D341Med (cell line): ENCODE results near the gene KLHL14.
A peak's percentile ranks its signal among the peaks of the same experiment; 100 is the strongest.
"Not testable (repeated sequence)": the region's sequence is repeated elsewhere in the genome, so short reads cannot be mapped to it uniquely, and the experiment has no call there.

Experiments used
- DNase-seq: peaks from one replicate; pipeline ENCODE4 v3.0.0; 2012; ENCODE audit warnings: low spot score

The KLHL14 gene, protein sequence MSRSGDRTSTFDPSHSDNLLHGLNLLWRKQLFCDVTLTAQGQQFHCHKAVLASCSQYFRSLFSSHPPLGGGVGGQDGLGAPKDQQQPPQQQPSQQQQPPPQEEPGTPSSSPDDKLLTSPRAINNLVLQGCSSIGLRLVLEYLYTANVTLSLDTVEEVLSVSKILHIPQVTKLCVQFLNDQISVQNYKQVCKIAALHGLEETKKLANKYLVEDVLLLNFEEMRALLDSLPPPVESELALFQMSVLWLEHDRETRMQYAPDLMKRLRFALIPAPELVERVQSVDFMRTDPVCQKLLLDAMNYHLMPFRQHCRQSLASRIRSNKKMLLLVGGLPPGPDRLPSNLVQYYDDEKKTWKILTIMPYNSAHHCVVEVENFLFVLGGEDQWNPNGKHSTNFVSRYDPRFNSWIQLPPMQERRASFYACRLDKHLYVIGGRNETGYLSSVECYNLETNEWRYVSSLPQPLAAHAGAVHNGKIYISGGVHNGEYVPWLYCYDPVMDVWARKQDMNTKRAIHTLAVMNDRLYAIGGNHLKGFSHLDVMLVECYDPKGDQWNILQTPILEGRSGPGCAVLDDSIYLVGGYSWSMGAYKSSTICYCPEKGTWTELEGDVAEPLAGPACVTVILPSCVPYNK

DNA sequence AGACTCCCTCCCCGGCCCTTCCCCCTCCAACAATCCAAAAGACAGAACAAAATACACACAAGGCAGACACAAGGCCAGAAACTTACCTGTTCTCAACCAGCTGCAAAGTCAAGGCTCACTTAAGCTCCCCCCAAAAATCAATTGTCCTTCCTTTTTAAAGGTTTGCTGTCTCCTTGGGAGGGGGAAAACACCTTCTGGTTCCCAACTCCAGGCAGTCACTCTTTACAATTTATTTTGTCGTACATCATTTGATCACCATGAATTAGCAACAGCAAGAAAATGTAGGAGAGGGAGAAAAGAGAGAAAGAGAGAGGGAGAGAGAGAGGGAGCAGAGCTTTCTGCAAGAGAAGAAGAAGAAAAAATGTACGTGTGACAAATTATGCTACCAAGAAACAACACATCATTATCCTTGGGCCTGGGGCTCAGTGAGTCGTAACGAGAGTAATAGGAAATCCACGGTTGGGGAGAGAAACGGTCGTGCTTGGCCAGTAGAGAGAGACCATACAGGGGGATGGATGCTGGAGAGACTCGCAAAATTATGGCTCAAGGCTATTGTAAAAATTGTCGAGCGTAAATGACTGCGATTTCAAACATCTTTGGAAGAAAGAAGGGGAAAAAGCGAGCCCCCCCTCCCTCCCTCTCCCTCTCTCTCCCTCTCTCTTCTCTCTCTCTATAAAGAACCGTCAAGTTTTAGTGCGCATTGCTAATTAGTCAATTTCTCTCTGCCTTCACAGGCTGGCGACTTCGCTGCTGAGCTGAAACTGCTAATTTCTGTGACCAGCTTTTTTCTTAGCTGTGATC lies at the start of gene KLHL14:
TSS of gene KLHL14 (minus strand) at position 443 of the 801 bp plus-strand sequence. CDS start 2,432 bp downstream, outside the sequence.
- DNase-seq, result no peak

DNA sequence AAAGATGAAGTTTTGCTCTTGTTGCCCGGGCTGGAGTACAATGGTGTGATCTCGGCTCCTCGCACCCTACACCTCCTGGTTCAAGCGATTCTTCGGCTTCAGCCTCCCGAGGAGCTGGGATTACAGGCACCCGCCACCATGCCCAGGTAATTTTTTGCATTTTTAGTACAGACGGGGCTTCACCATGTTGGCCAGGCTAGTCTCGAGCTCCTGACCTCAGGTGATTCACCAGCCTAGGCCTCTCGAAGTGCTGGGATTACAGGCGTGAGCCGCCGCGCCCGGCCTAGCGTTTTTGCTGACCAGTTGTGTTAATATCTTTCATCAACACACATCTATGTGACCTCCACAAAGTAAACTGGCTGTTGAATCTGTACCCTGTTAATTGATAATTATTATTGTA lies 49.4 kb upstream of the KLHL14 start:
- DNase-seq, result no peak

DNA sequence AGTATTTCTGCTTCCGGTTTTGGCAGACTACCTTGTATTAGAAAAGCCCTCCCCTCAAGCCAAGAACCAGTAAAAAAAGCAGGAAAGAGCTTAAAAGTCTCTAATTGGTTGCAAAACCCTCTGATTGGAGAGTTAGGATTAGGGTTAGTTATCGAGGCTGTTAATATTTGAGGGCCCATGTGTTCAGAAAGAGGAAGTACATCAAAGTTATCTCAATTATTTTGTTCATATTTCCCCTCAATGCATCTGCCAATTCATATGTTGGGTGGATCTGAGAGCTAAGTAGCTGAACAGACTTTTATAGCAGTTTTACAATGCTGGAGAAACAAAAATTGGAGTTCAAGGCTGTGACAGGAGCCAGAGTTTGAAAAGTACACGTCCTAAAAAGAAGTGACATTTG lies 43.1 kb upstream of the KLHL14 start:
- DNase-seq, result no peak

GRCh38 chr18:32812342-32812741 lies 39.5 kb upstream of the KLHL14 start:
- no peak for DNase-seq

GRCh38 chr18:32810314-32810713 lies 37.5 kb upstream of the KLHL14 start:
- DNase-seq, result no peak

DNA sequence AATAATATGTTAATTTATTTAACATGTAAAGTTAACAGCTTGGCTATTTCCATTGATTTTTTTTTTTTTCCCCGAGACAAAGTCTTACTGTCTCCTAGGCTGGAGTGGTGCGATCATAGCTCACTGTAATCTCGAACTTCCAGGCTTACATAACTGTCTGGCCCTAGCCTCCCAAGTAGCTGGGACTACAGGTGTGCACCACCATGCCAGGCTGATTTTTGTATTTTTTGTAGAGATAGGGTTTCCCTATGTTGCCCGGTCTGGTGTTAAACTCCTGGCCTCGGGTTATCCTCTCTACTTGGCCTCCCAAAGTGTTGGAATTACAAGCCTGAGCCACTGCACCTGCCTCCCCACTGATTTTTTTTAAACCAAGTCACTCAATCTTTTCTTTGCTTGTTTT lies 32.5 kb upstream of the KLHL14 start:
- DNase-seq, result no peak

GRCh38 chr18:32804134-32804888 lies 31.5 kb upstream of the KLHL14 start:
- no peak for DNase-seq

DNA sequence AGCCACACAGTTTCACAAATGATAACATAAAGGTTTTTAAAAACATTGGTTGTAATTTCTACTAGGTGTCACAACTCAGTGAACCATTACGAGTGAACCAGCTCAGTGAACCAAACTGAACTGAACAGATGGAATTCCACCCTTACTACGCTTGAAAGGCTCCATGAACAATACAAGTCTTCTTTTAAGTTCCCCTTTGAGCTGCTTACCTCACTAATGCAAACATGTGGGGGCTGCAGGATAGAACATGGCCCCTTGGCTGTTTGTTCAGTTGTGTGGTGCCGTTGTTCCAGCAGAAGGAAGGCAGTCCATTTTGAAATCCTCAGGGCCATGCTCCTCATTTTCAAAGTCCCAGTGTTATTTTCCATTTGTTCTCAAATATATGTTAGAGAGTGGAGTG lies 30.7 kb upstream of the KLHL14 start:
- no peak for DNase-seq

- no peak for DNase-seq
Observed at GRCh38 chr18:32802591-32803451, 30.0 kb upstream of the KLHL14 start.

GRCh38 chr18:32801228-32801627 lies 28.4 kb upstream of the KLHL14 start:
- DNase-seq, result no peak

DNA sequence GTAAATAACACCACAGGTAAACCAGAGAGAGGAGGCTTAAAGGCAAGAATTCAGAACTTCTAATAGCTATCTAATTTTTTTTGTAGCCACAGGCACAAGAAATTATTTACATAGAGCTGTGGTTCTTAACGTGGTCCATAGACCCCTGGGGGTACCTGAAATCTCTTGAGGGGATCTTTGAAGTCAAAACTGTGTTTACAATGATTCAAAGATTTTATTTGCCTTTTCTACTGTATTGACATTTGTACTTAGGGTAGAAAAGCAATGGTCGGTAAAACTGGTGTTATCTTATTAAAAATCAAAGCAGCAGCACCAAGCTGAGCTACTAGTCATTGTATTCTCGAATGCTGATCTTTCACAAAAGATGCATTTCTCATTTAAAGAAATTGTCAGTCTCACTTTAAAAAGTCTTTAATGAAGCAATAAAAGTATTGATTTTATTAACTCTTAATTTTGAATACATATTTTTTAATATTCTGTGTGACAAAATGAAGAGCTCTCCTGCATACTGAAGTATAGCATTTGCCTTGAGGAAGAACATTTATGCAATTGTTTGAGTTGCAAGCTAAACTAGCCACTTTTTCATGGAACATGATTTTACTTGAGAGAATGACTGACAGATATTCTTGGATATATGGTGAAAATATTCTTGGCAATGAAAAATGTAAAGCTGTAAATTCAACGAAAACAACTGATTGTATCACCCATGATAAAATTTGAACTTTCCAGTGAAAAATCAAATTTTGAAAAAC lies 25.6 kb upstream of the KLHL14 start:
- DNase-seq, result no peak

GRCh38 chr18:32794667-32795066 lies 21.8 kb upstream of the KLHL14 start:
- not testable (repeated sequence) for DNase-seq

DNA sequence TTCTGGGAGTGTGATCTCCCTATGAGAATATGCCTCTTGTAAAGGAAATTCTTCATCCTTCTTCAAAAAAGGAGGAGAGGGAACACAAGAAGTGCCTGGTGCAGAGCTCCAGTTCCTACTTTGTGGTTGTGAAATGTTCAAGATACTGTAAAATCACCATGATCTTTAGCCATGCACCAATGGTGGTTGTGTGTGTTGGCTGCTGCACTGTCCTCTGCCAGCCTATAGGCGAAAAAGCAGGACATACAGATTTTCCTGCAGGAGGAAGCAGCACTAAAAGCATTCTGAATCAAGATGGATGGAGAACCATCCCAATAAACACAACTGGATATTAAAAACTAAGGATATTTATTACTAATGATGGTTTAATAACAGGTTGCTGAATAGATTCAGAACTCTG lies 6.2 kb upstream of the KLHL14 start:
- DNase-seq, result no peak

DNA sequence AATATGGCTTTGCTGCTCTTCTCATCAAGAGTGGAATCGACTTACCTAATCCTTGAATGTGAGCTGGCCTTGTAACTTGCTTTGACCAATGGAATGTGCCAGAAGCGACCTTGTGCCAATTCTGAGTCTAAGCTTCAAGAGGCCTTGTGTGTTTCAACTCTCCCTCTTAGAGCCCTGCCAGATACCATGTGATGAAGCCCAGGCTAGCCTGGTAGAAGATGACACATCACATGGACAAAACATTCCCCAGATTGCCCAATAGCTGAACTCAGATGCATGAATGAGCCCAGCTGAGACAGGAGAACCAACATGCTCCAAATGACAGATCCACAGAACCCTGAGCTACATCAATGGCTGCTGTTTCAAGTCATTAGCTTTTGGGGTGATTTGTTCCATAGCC lies 4.2 kb upstream of the KLHL14 start:
- no peak for DNase-seq

GRCh38 chr18:32776561-32776960 lies 3.7 kb upstream of the KLHL14 start:
- no peak for DNase-seq

DNA sequence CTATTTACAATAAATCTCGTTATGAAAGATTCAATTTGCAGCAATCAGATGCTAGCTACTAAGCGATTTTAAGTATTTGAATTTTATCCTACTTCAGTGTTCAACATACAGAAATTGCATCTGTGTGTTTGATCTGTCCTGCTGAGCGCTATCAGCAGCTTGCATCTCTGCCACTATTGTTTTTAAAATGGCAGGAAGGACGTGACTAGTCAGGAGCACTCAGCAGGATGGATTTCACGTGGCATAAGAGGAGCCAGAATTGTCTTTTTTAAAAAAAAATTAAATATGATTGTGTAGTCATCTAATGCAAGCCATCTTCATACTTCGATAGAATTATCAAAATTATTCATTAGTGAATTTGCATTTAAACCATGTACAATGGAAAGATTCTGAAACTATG lies 2.8 kb upstream of the KLHL14 start:
- no peak for DNase-seq

GRCh38 chr18:32773382-32773712 lies 524 bp upstream of the KLHL14 start:
- DNase-seq, result no peak

- peak; percentile 74 for DNase-seq
Observed at GRCh38 chr18:32771871-32772580, 797 bp downstream of the KLHL14 start.

DNA sequence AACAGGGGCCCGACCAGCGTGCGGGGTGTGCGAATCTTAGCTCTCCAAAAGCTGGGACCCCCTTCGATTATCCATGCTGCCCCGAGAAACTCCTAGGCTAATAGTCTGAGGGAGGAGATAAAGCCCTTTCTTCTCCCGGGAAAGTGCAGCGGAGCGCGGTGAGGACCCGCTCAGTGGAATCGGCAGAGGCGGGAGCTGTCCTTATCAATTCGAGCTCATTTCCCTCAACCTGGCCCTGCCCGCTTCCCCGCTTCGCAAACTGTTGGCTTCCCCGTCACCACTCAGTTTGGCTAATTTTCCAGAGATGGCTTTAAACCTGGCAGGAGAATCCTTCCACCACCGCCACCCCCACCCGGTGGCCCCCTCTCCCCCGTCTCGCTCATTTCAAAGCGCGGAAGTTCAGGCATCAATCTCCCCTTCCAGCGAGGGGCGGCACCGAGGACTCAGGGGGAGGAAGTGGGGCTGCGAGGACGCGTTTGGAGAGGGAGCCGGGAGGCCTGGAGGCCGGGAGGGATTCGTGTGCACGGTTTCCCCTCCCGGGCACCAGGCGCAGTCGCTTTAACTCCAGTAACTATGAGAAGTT lies 1.6 kb downstream of the KLHL14 start:
- DNase-seq, result peak; percentile 65
